Lung microvascular endothelial cell (primary cell): ENCODE measurements around the gene UNCX. TPM values are rescaled to one million over a fixed set of nuclear protein-coding genes. Genes with fewer than 3 reads are reported as not detected.

Experiments used
- DNase-seq, 2 donors: peaks; one replicate each; pipeline versions ENCODE4 v3.0.0 to v3.0.0-alpha.2; 2010; ENCODE audit warnings: low read depth in 2 of 2
- total RNA-seq: library from RNA; depleted of rRNA; stranded (reverse); fragments of >200 nt; gene quantifications from 2 replicates; pipeline ENCODE4 v1.2.1, GENCODE V29; 2014

Gene UNCX
- total RNA-seq, 1 donor from 2014 or later, result not detected

DNA sequence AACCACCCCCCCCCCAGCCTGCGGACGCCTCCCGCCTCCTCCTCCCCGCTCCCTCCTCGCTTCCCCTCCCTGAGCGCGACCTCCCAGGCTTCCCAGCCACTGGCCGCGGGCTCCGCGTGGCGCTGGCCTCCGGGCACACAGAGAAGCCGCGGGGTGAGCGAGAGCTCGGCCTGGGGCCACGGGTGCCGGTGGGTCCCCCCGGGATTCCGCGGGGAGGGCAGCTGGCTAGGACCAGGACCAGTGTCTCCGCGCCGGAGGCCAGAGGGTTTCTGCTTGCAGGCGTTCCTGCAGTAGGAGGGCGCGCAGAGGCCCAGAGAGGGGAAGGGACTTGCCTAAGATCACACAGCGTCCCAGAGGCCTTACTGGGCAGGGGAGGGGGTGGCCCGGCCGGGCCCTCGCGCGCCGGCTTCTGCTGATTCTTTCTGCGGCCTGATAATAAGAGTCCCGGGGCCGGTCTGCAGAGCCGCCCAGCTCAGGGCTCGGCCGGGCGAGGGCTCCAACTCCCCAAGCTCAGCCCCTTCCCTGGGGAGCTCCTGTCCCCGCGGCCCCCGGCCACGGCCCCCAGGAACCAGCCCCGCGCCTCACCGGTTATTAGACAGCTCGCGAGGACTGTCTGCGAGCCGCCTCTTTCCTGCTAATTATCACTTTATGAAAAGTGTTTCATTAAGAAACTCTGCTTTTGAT is 10.1 kb downstream of the UNCX start:
- no peak for DNase-seq

- DNase-seq, result no peak
Measured at GRCh38 chr7:1243290-1243963, 10.8 kb downstream of the UNCX start.

DNA sequence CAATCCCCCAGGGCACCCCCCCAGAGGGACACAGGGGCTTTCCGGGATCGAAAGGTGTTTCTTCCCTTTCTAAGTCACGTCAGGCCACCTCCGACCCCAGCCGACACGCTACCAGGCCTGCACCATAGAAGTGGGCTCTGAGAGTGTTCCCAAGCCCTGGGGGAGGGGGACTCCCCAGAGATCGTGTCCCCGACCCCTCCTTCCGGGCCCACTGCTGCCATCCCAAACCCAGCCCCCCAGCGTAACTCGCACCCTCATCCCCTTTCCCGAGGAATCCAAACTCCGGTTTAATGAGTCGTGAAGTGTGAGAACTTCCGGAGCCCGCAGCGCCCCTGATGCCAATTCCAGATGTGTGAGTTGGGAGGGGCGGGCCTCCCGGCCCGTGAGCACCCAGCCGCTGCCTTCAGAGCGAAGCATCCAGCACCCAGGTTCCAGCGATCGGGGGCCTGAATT is 11.3 kb downstream of the UNCX start:
- no peak for DNase-seq

DNA sequence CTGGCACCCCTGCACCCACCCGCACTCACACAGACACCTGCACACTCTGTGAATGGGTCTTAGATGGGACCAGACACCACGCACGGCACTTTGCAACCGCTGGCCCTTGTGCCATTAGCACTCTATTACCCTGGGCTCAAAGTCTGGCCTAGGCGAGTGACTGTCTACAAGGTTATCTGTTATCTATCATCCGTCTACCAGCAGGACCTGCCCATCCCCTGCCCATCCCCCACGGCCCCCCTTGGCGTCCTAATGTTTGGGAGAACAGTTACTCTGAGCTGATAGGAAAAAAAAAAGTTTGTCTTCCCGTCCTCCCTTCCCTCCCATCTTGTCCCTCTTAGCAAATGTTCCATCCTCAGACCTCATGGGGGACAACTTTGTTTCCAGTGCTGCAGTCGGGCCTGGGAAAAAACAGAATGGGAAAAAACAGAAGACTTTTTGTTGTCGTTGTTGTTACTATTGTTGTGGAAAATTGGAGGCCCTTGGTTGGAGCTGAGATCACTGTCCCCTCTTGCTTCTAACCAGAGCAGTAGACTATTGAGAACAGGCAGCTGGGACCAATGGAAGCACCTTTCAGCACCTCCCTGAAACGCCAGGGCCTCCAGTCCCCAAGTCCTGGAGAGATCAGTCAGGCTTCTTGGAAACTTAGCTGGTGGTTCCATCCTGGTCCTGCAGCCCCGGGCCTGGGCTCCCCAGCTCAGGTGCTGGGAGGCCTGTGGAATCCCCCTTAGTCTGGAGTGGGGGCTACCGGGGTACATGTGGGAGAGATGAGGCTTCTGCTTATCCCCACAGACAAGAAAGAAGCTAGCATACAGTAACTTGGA is 12.2 kb downstream of the UNCX start:
- DNase-seq, result no peak

DNA sequence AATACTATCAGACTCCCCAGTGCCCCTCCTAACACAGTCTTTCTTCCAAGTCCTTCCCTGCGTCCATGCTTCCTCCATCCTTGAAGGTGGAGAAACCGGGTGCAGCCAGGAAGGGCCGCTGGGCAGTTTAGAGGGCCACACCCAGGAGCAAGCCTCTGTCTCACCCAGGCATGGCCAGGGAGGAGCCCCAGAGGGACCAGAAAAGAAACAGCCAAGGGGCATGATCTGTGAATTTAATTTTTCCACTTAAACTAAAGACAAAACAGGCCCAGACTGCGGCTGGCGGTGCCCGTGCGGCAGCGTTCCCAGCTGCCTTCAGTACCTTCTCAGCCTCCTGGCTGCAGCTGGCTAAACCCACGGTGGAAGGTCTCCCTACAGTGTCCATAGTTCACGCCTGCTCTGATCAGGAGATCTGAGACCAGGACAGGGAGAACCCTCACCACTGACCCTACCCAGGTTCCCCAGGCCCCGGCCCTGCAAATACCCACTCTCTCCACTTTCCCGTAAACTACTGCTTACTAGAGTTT is 12.9 kb downstream of the UNCX start:
- no peak for DNase-seq

DNA sequence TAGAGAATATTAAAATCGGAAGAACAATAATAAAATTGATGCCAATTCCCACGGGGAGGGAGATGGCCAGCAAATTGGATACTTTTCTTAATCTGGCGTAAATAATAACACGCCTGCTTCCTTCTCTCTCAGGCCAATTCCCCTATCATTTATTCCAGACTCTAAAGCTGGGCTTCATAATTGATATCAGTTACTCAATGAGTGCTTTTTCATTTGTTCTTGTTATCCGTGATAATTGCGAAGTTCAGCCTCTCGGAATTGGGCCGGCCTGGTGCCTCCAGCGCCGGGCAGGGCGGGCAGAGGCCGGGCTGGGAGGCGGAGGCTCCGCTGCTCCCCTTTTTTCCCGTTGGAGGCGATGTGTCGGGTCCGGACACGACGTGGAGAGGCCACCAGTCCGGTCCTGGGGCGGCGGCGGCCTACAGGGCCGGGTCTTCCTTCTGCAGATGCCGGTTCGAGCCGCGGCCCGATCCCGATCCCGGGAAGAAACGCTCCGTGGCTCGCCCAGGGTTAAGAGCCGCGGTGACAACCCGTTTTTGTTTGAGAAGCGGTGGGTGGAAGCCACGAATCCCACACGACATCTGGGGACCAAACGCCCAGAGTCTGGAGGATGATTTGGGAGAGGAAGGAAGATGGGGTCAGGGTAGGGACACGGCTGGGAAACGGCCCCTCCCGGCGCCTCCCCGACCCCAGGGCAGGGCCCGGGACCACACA is 13.6 kb downstream of the UNCX start:
- no peak for DNase-seq

- no peak for DNase-seq
Measured at GRCh38 chr7:1246871-1247526, 14.3 kb downstream of the UNCX start.

- no peak for DNase-seq
Measured at GRCh38 chr7:1247527-1248041, 14.9 kb downstream of the UNCX start.

DNA sequence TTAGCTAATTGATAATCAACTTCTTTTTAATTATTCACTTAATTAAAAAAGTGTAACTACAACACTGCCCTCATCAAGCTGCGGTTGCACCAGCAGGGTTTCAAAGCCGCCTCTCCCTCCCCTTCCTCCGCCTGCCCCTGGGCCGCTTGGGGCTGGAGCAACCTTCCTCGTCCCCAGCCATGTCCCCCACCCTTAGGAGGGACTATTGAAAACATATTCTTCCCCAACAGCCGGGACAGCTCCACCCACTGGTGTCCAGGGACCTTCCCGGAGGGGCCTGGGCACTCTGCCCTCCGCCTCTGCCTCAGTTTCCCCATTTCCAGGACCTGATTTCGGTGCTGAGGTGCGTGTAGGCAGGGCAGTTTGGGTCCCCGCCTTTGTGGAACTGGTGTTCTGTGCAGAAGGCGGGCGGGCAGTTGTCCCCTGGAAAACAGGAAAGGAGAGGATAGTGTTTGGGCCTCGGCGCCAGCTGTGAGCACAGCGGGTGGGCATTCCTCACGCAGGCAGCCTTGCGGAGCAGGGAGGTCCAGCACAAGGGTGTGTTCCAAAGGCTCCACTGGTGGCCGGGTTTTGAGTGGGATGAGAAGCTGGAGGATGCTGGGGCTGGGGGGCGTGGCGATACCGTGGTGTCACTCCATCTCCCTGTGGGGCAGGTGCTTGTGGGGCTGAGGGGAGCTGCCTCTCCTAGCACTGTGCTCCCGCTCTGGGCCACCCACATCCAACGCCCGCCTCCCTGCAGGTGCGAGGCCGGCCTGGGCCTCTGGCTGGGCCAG is 15.7 kb downstream of the UNCX start:
- DNase-seq, result no peak

- no peak for DNase-seq
Measured at GRCh38 chr7:1248916-1249581, 16.4 kb downstream of the UNCX start.

GRCh38 chr7:1249731-1250130 is 17.1 kb downstream of the UNCX start:
- no peak for DNase-seq

GRCh38 chr7:1250901-1251300 is 18.2 kb downstream of the UNCX start:
- no peak for DNase-seq

DNA sequence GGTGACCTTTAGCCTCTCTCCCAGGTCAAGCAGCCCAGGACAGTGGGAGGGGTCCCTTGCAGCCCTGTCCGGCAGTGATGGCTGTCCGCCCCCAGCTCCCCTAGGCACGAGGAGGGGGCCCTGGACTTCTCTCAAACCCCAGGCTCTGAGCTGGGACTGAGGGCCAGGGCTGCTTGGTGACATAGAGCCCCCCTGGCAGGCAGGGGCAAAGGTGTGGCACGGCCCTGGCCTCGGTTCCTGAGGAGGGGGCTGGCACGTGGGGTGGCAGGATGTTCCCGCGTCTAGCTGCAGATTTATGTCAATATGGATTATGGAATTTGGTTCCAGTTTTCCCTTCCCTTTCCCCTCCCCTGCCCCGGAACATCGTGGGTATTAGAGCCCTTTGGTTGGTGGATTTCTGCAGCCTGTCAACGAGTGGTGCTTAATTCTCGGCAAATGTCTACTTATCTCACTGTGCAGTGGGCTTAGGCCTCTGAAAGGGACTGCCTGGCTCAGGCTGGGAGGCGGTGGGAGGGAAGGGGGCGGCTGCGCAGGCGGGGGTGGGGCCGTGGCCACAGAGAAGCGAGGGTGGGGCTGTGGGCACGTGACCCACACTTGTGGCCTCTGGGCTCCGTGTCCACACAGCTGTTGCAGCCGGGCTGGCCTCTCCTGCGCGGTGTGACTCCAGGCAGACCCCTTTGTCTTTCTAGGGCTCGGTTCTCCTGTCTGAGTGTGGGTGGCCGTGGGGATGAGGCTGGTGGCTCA is 19.3 kb downstream of the UNCX start:
- no peak for DNase-seq

DNA sequence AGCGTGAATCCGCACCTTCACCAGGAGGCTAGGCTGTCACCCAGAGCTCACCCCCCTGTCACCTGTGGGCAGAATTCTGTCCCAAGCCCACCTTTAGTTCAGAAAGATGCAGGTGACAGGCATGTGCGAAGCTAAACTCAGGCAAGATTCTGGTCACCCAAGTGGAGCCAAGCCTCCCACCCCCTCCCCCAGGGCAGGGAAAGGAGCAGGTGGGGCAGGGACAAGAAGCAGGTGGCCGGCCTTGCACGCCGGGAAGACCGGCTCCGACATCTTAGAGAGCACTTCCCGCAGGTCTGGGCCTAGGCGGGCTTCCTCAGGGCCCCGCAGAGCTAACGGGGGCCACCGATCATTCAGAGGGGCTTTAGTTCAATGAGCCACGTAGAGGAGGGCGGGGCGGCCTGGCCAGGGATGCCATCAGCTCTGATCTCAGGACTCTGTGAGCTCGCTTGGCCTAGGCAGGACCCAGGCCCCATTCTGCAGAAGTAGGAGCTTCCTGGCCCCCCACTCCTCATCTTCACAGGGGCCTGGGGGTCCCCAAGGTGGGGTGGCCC is 19.9 kb downstream of the UNCX start:
- DNase-seq, result no peak

GRCh38 chr7:1253681-1254181 is 21.1 kb downstream of the UNCX start:
- DNase-seq, result no peak

- DNase-seq, result no peak
Measured at GRCh38 chr7:1254281-1255079, 21.8 kb downstream of the UNCX start.

DNA sequence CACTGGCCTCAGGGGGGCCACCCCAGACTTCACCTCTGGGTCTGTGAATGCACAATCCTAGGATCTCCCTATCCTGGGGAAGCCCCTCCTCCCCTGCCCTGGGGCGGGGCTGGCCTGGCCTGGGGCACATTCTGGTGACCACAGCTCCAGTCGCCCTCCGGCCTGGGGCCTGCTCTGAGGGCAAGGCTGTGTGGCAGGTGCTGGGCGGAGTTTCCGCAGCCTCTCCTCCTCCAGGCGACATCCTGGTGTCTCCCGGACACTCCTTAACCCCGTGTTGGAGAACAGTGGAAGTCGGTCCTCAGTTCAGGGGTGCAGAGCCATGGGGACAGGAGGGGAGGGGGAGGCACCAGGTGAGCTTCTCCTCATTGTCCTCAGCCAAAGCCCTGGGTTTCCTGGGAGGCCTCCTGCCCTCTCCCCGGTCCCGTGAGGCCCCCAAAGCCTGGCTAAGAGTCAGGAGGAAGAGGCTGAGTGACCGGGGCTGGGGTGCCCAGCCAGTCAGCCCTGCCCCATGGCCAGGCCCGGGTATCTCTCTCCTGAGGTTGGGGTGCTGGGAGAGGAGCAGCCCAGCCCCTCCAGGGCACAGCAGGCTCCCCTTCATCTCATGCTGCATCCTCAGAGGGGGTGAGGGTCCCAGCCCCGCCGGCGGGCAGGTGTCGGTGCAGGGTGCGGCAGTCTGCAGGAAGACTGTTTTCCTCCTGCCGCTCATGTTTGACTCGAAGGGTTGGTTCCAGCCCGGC is 22.6 kb downstream of the UNCX start:
- no peak for DNase-seq
